PC-3 (cell line): ENCODE measurements around the gene UROS. TPM values are rescaled to one million over a fixed set of nuclear protein-coding genes. Genes with fewer than 3 reads are reported as not detected.

Source experiments
- ATAC-seq: fragments of 200-7000 bp; cut with Tn5 transposase; 2 replicates; pipeline ENCODE4 v1.9.1; 2020; ENCODE audit warnings: mild to moderate bottlenecking, moderate library complexity
- BruUV-seq: library from RNA; stranded (reverse); fragments of 400-500 nt; replicated peaks from 2 replicates; lab custom pipeline; 2021; lab: Mats Ljungman, UMichigan
- CTCF ChIA-PET: fragments of 300-600 bp; sonication (Branson Sonifier 250); formaldehyde crosslinking; loops from one replicate; lab custom pipeline; 2022; ENCODE audit warnings: antibody characterized with exemption; lab: Charles Lee
- POLR2A ChIA-PET: fragments of 300-600 bp; sonication (Branson Sonifier 250); formaldehyde crosslinking; loops from one replicate; lab custom pipeline; 2022; ENCODE audit warnings: antibody characterized with exemption; ENCODE audit not compliant: unreplicated experiment; lab: Charles Lee
- DNase-seq: peaks from one replicate; pipeline ENCODE4 v3.0.0-alpha.2; 2015
- H2AFZ ChIP-seq: fragments of 300-600 bp; sonication (generic); 2 replicates; pipeline ENCODE4 v1.6.0; 2016; ENCODE audit warnings: antibody characterized with exemption, low read length
- H3F3A ChIP-seq: fragments of 300-600 bp; sonication (generic); one replicate; pipeline ENCODE4 v1.6.0; 2017; ENCODE audit warnings: antibody characterized with exemption, low read length, control low read depth, mild to moderate bottlenecking; ENCODE audit not compliant: unreplicated experiment
- H3K27ac ChIP-seq: fragments of 300-600 bp; sonication (generic); 2 replicates; pipeline ENCODE4 v1.5.1; 2016; ENCODE audit warnings: mild to moderate bottlenecking, low read length
- H3K27me3 ChIP-seq: fragments of 300-600 bp; sonication (generic); 2 replicates; pipeline ENCODE4 v1.6.1; 2016; ENCODE audit warnings: low read length, mixed read lengths
- H3K36me3 ChIP-seq: fragments of 300-600 bp; sonication (generic); 2 replicates; pipeline ENCODE4 v1.6.1; 2016; ENCODE audit warnings: low read depth, mixed run types, low read length, mixed read lengths
- H3K4me1 ChIP-seq: fragments of 300-600 bp; sonication (generic); 2 replicates; pipeline ENCODE4 v1.5.1; 2016; ENCODE audit warnings: low read length; ENCODE audit not compliant: insufficient read depth
- H3K4me2 ChIP-seq: fragments of 300-600 bp; sonication (generic); 2 replicates; pipeline ENCODE4 v1.6.0; 2016; ENCODE audit warnings: low read length
- H3K4me3 ChIP-seq: fragments of 300-600 bp; sonication (generic); 2 replicates; pipeline ENCODE4 v1.5.1; 2016; ENCODE audit warnings: mild to moderate bottlenecking, low read length, mixed read lengths
- H3K79me2 ChIP-seq: fragments of 300-600 bp; sonication (generic); 2 replicates; pipeline ENCODE4 v1.6.1; 2017; ENCODE audit warnings: low read length, mixed read lengths
- H3K9ac ChIP-seq: fragments of 300-600 bp; sonication (generic); 2 replicates; pipeline ENCODE4 v1.6.0; 2016; ENCODE audit warnings: mild to moderate bottlenecking, low read length
- H3K9me2 ChIP-seq: fragments of 300-600 bp; sonication (generic); replicated peaks from 2 replicates; pipeline ENCODE4 v1.6.1; 2016; ENCODE audit warnings: mixed run types, low read length, mixed read lengths
- H3K9me3 ChIP-seq: fragments of 300-600 bp; sonication (generic); 2 replicates; pipeline ENCODE4 v1.6.1; 2016; ENCODE audit warnings: low read length, mixed read lengths
- H4K20me1 ChIP-seq: fragments of 300-600 bp; sonication (generic); 2 replicates; pipeline ENCODE4 v1.6.1; 2016; ENCODE audit warnings: low read length, mixed read lengths
- CTCF ChIP-seq: fragments of 300-600 bp; sonication (generic); conservative IDR thresholded peaks from 2 replicates; pipeline ENCODE4 v1.5.1; 2017; ENCODE audit warnings: antibody characterized with exemption, low read depth, mild to moderate bottlenecking, low read length
- EZH2 ChIP-seq: fragments of 300-600 bp; sonication (generic); IDR thresholded peaks from one replicate; pipeline ENCODE4 v1.6.1; 2017; ENCODE audit warnings: antibody characterized with exemption, mild to moderate bottlenecking, low read length; ENCODE audit not compliant: unreplicated experiment
- EZH2phosphoT487 ChIP-seq: fragments of 300-600 bp; sonication (generic); IDR thresholded peaks from 2 replicates; pipeline ENCODE4 v1.6.1; 2018; ENCODE audit warnings: mild to moderate bottlenecking, antibody characterized with exemption, low read length, borderline replicate concordance
- intact Hi-C: fragments of 100-400 bp; cut with micrococcal nuclease; formaldehyde crosslinking; loops from 2 replicates; pipeline ENCODE4 v1.9.0; 2023
- total RNA-seq: library from RNA; depleted of rRNA; stranded (reverse); fragments of >200 nt; gene quantifications from 2 replicates; pipeline ENCODE4 v1.2.3, GENCODE V29; 2014

UROS gene
- total RNA-seq, 1 experiment from 2014 or later, result 50.6 TPM

- no peak overlapping the region for H3K4me3 ChIP-seq
- no peak for ATAC-seq
- TF ChIP-seq CTCF (no peak), EZH2 (no peak), EZH2phosphoT487 (no peak)
- ChIA-PET CTCF (interaction anchor here (0.6 kb wide), 1 partner anchor 639 kb away, joined by 3 read pairs; no protein-coding TSS in a partner anchor), POLR2A (interaction anchor here (0.6 kb wide), 1 partner anchor 388 kb away, joined by 5 read pairs; no protein-coding TSS in a partner anchor)
- H3K27me3 ChIP-seq, result no peaks in the 10 kb centered on the region
- H3K9me2 ChIP-seq, result no peaks in the 10 kb centered on the region
- no TSS peak for BruUV-seq
- H3K9me3 ChIP-seq, result no peaks in the 10 kb centered on the region
- H4K20me1 ChIP-seq, result no peaks in the 10 kb centered on the region
- no peak overlapping the region for H2AFZ ChIP-seq
- no peak overlapping the region for H3K4me2 ChIP-seq
- H3K79me2 ChIP-seq, result no peaks in the 10 kb centered on the region
- no peak overlapping the region for H3K9ac ChIP-seq
- no peak for DNase-seq
- no peaks in the 10 kb centered on the region; the same call in 1 of the 2 replicates for H3K36me3 ChIP-seq
- no peaks in the 10 kb centered on the region for H3K4me1 ChIP-seq
- H3K27ac ChIP-seq, result no peak overlapping the region
- H3F3A ChIP-seq, result no peaks in the 10 kb centered on the region
- intact Hi-C loops, result loop anchor here (5.0 kb wide), 2 partner anchors 42 to 522 kb away; partner anchors contain the start of gene ADAM12
Measured at GRCh38 chr10:125865120-125865519, 42.1 kb upstream of the UROS start.

- no TSS peak for BruUV-seq
Measured at GRCh38 chr10:125859128-125859817, 36.2 kb upstream of the UROS start.

More at GRCh38 chr10:125859128-125859817, 36.2 kb upstream of the UROS start:
- no peak overlapping the region for H2AFZ ChIP-seq
- H3K27ac ChIP-seq, result no peak overlapping the region
- H3K36me3 ChIP-seq, result peaks cover 3% of the 10 kb centered on the region; the same call in 1 of the 2 replicates
- no peaks in the 10 kb centered on the region for H3F3A ChIP-seq
- no peak overlapping the region for H3K4me2 ChIP-seq
- ATAC-seq (no peak), DNase-seq (no peak)
- H3K4me1 ChIP-seq, result no peaks in the 10 kb centered on the region
- H3K9me3 ChIP-seq, result no peaks in the 10 kb centered on the region
- CTCF ChIA-PET, result no interaction called here
- no peak overlapping the region for H3K9ac ChIP-seq
- H4K20me1 ChIP-seq, result no peaks in the 10 kb centered on the region
- no peaks in the 10 kb centered on the region for H3K79me2 ChIP-seq
- intact Hi-C loops, result no loop called here
- H3K9me2 ChIP-seq, result no peaks in the 10 kb centered on the region
- no peaks in the 10 kb centered on the region for H3K27me3 ChIP-seq
- H3K4me3 ChIP-seq, result no peak overlapping the region
- TF ChIP-seq EZH2 (no peak), CTCF (no peak), EZH2phosphoT487 (no peak)
- POLR2A ChIA-PET, result no interaction called here
